Erythroblast (primary cell): ENCODE results near the gene NDUFB10.
A peak's percentile ranks its signal among the peaks of the same experiment; 100 is the strongest.

ENCODE experiments used
- DNase-seq, 2 experiments: peaks; one replicate each; lab custom pipeline; 2025; lab: John Stamatoyannopoulos, UW
- GATA1 ChIP-seq: IDR thresholded peaks from 2 replicates; pipeline ENCODE4 v1.6.1; 2011; ENCODE audit warnings: low read depth, mild to moderate bottlenecking, control low read depth, low read length, moderate library complexity
- POLR2A ChIP-seq: IDR thresholded peaks from 2 replicates; pipeline ENCODE4 v1.6.1; 2011; ENCODE audit warnings: mild to moderate bottlenecking, low read length

NDUFB10 gene

DNA sequence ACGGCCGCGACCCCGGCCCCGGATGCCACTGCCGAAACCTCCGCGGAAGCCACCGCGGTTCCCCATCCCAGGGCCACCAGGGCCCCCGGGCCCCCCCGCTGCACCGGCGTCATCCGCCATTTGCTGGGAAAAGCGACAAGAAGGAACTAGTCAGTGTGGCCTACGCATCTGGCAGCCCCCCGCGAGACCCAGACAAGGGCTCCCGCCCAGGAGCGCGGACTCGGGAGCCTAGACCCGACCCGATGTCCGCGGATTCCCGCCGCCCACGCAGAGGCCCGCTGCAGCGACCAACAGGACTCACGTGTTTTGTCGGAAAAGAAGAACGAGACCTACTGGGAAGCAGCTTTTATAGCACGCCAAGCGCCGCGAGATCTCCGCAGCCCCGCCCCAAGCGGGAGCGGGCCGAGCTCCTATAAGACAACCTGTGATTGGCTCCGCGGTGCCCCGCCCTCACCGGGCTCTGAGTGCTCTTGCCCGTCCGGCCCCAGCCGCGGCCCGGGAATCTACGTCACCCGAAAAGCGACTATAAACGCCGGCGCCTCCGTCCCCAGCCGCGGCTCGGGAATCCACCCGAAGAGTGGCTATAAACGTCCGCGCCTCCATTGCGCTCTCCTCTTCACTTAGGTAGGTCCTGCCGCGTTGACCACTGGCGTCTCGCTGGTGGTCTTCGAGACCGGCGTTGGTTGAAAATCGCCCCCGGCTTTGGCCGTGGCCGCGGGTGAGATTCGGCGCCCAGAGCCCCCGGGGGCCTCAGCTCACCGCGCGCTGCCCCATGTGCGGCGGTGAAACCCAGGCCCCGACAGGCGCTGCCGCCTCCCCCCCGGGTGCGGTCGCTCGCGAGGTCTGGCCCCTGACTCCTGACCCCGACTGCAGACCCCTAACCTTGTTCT is 5.4 kb downstream of the NDUFB10 start, which contains the start of gene RPS2:
TSS of gene RPS2 (minus strand) at position 321 of the 890 bp plus-strand sequence. CDS start at position 120, 201 bp downstream.
- peak; percentile 99 for TF ChIP-seq POLR2A
- TF ChIP-seq GATA1 = no peak
- DNase-seq = peak; percentile 99

DNA sequence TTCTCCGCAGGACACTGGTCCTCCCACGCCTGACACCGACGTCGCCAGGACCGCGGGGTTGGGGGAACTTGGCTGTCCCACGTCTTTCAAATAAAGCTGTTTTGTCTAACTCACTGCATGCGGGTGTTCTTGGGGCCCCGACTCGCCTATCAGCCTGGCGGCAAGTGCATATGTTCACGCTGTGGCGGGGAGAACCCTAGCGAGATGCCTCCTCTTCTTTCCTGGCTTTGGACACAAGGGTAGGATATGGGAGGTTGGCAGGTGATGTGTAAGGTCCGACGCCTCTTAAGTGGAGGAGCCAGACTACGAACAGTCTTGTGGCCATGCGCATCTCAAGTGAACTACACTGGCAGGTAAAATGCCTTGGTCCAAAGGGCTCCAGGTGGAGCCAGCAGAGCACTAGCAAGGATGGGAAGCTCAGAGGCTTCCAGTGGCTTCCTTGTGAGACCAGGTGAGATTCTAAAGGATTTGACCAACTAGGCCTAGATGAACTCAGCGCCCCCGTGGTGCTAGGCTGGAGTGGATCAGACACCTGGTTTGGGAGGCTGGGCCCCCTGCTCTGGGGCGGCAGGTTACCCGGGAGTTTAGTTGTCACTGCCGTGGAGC is 6.2 kb downstream of the NDUFB10 start:
- peak; percentile 66 to 73 for DNase-seq
- no peak for TF ChIP-seq GATA1

DNA sequence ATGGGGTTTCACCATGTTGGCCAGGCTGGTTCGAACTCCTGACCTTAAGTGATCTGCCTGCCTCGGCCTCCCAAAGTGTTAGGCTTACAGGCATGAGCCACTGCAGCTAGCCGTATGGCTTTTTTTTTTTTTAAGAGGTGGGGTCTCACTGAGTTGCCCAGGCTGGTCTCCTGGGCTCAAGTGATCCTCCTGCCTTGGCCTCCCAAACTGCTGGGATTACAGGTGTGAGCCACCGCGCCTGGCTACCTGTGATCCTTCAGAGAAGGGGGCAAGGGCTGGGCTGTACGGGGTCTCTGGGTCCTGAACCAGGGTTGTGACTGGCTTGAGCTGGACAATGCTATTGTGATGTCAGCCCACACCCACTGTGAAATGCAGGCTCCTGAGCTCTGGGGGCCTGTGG is 7.1 kb downstream of the NDUFB10 start, which contains the start of gene RNF151:
TSS of gene RNF151 (plus strand) at position 397 of the 400 bp plus-strand sequence. CDS start 26 bp downstream, outside the sequence.
- no peak for DNase-seq
- no peak for TF ChIP-seq GATA1
- no peak for TF ChIP-seq POLR2A

DNA sequence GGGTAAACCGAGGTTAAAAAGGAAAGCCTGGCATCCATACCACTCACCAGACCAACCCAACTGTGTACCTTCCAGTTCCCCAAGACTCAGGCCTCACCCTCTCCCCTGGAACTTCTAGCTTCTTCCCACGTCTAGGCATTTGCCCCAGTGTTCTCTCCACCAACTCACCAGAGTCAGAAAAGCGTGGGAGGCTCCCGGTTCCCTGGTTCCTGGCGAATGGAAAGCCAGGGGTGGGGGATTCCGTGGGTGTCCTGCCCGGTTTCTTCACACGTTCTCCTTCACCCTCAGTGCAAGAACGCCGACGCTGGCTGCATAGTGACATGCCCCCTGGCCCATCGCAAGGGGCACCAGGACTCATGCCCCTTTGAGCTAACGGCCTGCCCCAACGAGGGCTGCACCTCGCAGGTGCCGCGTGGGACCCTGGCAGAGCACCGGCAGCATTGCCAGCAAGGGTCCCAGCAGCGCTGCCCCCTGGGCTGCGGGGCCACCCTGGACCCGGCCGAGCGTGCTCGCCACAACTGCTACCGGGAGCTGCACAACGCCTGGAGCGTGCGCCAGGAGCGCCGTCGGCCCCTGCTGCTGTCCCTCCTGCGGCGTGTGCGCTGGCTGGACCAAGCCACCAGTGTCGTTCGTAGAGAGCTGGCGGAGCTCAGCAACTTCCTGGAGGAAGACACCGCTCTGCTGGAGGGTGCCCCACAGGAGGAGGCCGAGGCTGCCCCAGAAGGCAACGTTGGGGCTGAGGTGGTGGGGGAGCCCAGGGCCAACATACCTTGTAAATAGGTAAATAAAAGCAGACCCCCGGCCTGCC is 9.0 kb downstream of the NDUFB10 start:
- no peak for TF ChIP-seq GATA1
- TF ChIP-seq POLR2A = no peak
- no peak for DNase-seq

DNA sequence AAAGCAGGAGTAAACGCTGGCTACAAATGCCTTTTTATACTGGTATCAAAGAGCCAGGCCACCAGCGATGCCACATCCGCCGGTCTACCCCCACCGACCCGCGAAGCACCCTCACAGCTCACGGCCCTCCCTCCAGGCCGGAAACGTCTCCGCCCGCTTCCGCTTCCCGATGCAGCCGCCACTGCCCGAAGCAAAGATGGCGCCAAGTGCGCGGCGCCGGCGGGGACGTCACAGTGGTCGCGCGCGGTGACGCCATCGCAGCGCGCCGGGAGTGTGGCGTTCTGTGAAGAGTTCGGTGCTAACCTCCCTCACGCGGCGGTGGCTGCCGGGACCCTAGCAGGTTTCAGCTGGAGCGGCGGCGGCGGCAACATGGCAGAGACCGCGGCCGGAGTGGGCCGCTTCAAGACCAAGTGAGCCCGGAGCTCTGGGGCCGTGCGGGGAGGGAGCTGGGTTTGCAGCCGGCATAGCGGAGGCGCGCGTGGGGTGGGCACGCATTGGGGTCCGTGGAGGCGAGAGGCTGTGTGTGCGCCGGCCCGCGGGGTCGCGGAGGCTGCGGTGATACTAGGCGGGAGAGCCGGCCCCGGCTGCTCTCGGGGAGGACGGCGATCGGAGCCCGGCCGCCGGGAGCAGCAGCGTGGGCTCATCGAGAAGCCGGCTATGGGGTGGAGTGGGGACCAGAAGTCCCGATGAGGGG is 12.6 kb downstream of the NDUFB10 start, which contains the start of gene TBL3:
TSS of gene TBL3 (plus strand) at position 258 of the 694 bp plus-strand sequence. CDS start at position 370, 112 bp downstream.
- DNase-seq = peak; percentile 97 to 98
- TF ChIP-seq GATA1 = no peak
- TF ChIP-seq POLR2A = peak; percentile 97

DNA sequence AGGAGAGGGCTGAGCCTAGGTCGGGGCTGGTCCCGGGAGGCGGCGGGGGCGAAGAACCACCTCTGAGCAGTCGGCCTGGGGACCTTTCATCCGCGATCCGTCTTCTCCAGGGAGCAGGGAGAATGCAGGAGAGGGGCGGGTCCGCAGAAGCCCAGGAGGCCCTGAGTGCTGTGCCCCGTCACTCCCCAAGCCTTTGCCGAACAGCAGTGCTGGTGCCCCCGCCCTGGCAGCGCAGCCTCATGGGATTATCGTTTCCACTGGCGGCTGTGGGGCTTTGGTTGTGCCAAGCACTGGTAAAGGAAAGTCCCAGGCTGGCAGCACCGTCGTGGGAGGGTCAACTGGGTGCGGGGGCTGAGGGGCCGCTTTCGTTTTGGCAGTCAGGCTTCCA is 13.1 kb downstream of the NDUFB10 start:
- no peak for TF ChIP-seq POLR2A
- TF ChIP-seq GATA1 = no peak
- DNase-seq = peak; percentile 68 to 75

DNA sequence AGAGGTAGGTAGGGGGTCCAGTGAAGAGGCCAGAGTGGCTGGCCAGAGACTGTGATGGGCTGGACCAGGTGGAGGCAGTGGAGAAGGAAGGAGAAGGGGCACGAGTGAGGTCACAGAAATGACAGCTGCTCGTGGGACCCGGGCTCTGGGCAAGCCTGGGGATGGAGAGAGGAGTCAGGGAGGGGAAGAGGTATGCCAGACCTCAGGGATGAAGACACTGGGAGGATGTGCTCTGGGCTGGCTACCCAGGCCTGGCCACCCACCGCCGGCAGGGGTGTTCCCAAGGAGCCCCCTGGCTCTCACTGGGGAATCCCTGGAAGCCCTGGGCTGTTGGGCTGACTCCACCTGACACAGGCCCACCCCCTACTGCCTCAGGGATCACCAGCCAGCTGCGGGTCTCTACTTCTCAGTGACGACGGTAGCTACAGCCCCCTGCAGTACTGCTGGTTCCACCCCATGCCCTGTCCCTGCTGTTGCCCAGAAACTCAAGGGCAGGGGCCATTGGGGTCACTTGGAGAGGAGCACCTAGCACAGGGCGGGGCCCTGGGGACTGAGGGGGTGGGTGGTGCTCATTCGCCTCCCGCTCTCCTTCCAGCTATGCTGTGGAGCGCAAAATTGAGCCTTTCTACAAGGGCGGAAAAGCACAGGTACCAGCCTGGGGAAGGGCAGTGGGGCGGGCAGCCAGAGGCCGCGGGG is 14.3 kb downstream of the NDUFB10 start:
- TF ChIP-seq POLR2A (no peak), GATA1 (no peak)
- DNase-seq = no peak

DNA sequence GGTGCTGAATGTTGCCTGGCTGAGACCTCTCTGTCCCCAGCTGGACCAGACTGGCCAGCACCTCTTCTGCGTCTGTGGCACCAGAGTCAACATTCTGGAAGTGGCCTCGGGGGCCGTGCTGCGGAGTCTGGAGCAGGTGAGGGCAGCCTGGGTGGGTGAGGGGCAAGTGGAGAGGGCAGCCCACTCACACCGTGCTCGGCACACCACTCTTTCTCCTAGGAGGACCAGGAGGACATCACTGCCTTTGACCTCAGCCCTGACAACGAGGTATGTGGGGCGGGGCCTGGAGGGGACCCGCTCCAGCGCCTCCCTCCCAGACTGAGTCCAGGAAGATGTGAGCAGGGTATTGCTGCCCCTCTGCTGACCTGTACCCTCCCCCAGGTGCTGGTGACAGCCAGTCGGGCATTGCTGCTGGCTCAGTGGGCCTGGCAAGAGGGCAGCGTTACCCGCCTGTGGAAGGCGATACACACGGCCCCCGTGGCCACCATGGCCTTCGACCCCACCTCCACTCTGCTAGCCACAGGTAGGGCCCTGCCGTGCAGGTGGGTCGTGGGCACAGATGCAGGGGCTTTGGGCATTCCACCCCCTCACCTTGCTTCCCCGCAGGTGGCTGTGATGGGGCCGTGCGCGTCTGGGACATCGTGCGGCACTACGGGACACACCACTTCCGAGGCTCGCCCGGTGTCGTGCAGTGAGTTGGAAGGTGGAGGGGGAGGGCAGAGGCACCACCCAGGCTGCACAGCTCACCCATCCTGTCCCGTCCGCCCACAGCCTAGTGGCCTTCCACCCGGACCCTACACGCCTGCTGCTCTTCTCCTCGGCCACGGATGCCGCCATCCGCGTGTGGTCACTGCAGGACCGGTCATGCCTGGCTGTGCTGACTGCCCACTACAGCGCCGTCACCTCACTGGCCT is 15.1 kb downstream of the NDUFB10 start:
- TF ChIP-seq GATA1 = no peak
- no peak for DNase-seq

DNA sequence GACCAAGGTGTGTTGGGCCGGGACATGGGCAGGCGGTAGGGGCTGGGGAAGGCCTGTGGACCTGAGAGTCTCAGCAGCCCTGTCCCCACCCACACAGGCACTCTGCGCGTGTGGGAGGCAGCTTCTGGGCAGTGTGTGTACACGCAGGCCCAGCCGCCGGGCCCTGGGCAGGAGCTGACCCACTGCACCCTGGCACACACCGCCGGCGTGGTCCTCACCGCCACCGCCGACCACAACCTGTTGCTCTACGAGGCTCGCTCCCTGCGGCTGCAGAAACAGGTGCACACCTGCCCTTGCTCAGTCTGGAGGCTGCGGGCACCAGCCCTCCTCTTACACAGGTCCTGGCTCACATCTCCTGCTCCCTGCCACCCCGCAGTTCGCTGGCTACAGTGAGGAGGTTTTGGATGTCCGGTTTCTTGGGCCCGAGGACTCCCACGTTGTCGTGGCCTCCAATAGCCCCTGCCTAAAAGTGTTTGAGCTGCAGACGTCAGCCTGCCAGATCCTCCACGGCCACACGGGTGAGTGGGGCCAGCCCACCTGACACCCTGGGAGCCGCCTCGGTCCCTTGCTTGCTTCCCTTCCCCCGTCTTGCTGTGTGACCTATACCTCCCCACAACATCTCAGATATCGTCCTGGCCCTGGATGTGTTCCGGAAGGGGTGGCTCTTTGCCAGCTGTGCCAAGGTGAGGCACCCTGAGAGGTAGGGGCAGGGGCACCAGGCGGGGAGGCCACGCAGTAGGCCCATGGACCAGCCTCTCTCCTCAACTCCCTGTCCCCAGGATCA is 16.3 kb downstream of the NDUFB10 start:
- no peak for DNase-seq
- TF ChIP-seq POLR2A = no peak
- no peak for TF ChIP-seq GATA1

DNA sequence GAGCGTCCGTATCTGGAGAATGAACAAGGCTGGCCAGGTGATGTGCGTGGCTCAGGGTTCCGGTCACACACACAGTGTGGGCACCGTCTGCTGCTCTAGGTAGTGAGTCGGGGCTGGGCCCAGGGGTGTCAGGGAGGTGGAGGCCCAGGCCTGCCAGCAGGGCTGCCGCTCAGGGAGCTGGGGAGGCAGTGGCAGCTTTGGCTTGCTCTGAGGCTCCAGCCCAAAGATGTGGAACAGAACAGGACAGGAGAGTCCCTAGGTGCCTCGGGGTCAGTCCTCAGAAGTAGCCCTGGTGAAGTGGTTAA is 16.8 kb downstream of the NDUFB10 start:
- DNase-seq = no peak
- no peak for TF ChIP-seq POLR2A
- no peak for TF ChIP-seq GATA1

DNA sequence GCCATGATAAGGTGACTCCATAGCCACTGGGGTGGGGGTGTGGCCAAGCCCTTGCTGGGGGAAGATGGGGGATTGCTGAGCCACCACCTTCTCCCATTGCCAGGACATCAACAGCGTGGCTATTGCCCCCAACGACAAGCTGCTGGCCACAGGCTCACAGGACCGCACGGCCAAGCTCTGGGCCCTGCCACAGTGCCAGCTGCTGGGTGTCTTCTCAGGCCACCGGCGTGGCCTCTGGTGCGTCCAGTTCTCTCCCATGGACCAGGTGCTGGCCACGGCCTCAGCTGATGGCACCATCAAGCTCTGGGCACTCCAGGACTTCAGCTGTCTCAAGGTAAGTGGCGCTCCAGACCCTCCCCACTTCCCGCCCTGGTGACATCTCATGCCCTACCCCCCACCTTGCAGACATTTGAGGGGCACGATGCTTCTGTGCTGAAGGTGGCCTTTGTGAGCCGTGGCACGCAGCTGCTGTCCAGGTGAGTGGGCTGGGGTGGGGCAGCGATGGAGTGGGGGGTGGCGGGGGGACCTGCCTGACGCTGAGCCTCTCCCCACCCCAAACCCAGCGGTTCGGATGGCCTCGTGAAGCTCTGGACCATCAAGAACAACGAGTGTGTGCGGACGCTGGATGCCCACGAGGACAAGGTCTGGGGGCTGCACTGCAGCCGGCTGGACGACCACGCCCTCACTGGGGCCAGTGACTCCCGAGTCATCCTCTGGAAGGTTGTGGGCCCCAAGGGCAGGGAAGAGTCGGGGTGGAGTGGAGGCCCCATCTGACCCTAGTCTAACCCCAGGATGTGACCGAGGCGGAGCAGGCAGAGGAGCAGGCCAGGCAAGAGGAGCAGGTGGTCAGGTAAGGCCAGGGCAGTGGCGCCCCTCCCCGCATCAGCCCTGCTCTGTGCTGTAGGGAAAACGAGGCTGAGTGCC is 17.9 kb downstream of the NDUFB10 start:
- no peak for DNase-seq
- TF ChIP-seq GATA1 = no peak
- no peak for TF ChIP-seq POLR2A
